Cardiac fibroblast (primary cell): ENCODE results near the gene SYT1.

Experiments used
- DNase-seq, 2 donors: peaks; one replicate each; pipeline versions ENCODE4 v3.0.0 to v3.0.0-alpha.2; 2010; ENCODE audit warnings: low read depth in 2 of 2
- H3K4me3 ChIP-seq, 2 donors: replicated peaks in 1 of 2; 1 replicate in 1 of 2; 2 replicates in 1 of 2; pipeline ENCODE4 v1.5.1; 2011; ENCODE audit warnings: low read depth in 2 of 2, low read length in 2 of 2, mild to moderate bottlenecking in 2 of 2, moderate library complexity in 1 of 2
- CTCF ChIP-seq: IDR thresholded peaks from one replicate; pipeline ENCODE4 v1.5.1; 2011; ENCODE audit warnings: low read depth, mild to moderate bottlenecking, low read length, inconsistent platforms

SYT1 gene

GRCh38 chr12:79415321-79415720 is 550.7 kb downstream of the SYT1 start:
- no peak overlapping the region for H3K4me3 ChIP-seq
- DNase-seq: no peak
- TF ChIP-seq CTCF: no peak

- H3K4me3 ChIP-seq: no peak overlapping the region
- no peak for TF ChIP-seq CTCF
- DNase-seq: peak; percentile 44 to 51
Measured at GRCh38 chr12:79415746-79416435, 551.3 kb downstream of the SYT1 start.

- no peak overlapping the region for H3K4me3 ChIP-seq
- peak; percentile 91 to 95 for DNase-seq
- TF ChIP-seq CTCF: peak; percentile 51
Measured at GRCh38 chr12:79420146-79420618, 555.6 kb downstream of the SYT1 start.

GRCh38 chr12:79421236-79421740 is 556.7 kb downstream of the SYT1 start:
- TF ChIP-seq CTCF: no peak
- DNase-seq: no peak
- no peak overlapping the region for H3K4me3 ChIP-seq

- TF ChIP-seq CTCF: no peak
- no peak overlapping the region for H3K4me3 ChIP-seq
- peak in 1 of 2 donors; percentile 66 for DNase-seq
Measured at GRCh38 chr12:79422060-79422812, 557.7 kb downstream of the SYT1 start.

GRCh38 chr12:79423560-79423959 is 559.0 kb downstream of the SYT1 start:
- DNase-seq: no peak
- no peak for TF ChIP-seq CTCF
- no peak overlapping the region for H3K4me3 ChIP-seq
